Measurements from ENCODE around the gene CASP10. TPM values are rescaled to one million over a fixed set of nuclear protein-coding genes. Genes with fewer than 3 reads are reported as not detected.

The CASP10 gene
- total RNA-seq, 1 donor from 2014 or later, result 9.0 TPM

GRCh38 chr2:201233192-201233811, 50.4 kb downstream of the CASP10 start:
- peaks cover 7% of the 10 kb centered on the region for H3K27me3 Mint-ChIP-seq
- H3K9me3 Mint-ChIP-seq (ENCODE audit: low read depth), result no peaks in the 10 kb centered on the region
- H3K4me3 Mint-ChIP-seq (ENCODE audit: low read depth), result peak overlapping the region; percentile 40
- no peak for DNase-seq (ENCODE audit: low spot score, unreplicated experiment)
- H3K4me1 Mint-ChIP-seq (ENCODE audit: low read depth), result peaks cover 5% of the 10 kb centered on the region
- TF ChIP-seq CTCF (IDR thresholded peaks at IDR 0.05; ENCODE audit: unreplicated experiment), result no peak
- no peak overlapping the region for H3K27ac Mint-ChIP-seq
- H3K36me3 Mint-ChIP-seq (ENCODE audit: insufficient read depth), result no peaks in the 10 kb centered on the region

- Mint-ChIP-seq H3K4me1 (ENCODE audit: low read depth) (peaks cover 5% of the 10 kb centered on the region), H3K36me3 (ENCODE audit: insufficient read depth) (no peaks in the 10 kb centered on the region), H3K4me3 (ENCODE audit: low read depth) (no peak overlapping the region), H3K27ac (no peak overlapping the region), H3K27me3 (peaks cover 5% of the 10 kb centered on the region), H3K9me3 (ENCODE audit: low read depth) (no peaks in the 10 kb centered on the region)
- no peak for DNase-seq (ENCODE audit: low spot score, unreplicated experiment)
- no peak for TF ChIP-seq CTCF (IDR thresholded peaks at IDR 0.05; ENCODE audit: unreplicated experiment)
Measured at GRCh38 chr2:201233812-201234662, 51.1 kb downstream of the CASP10 start.

- H3K27me3 Mint-ChIP-seq, result peaks cover 4% of the 10 kb centered on the region
- H3K36me3 Mint-ChIP-seq (ENCODE audit: insufficient read depth), result peaks cover 1% of the 10 kb centered on the region
- TF ChIP-seq CTCF (IDR thresholded peaks at IDR 0.05; ENCODE audit: unreplicated experiment), result no peak
- H3K27ac Mint-ChIP-seq, result no peak overlapping the region
- no peak overlapping the region for H3K4me3 Mint-ChIP-seq (ENCODE audit: low read depth)
- H3K9me3 Mint-ChIP-seq (ENCODE audit: low read depth), result no peaks in the 10 kb centered on the region
- H3K4me1 Mint-ChIP-seq (ENCODE audit: low read depth), result peaks cover 5% of the 10 kb centered on the region
- DNase-seq (ENCODE audit: low spot score, unreplicated experiment), result no peak
Measured at GRCh38 chr2:201234663-201235135, 51.8 kb downstream of the CASP10 start.

GRCh38 chr2:201235860-201236811, 53.2 kb downstream of the CASP10 start:
- DNase-seq (ENCODE audit: low spot score, unreplicated experiment), result no peak
- H3K36me3 Mint-ChIP-seq (ENCODE audit: insufficient read depth), result peaks cover 1% of the 10 kb centered on the region
- peak; percentile 75 for TF ChIP-seq CTCF (IDR thresholded peaks at IDR 0.05; ENCODE audit: unreplicated experiment)
- H3K4me1 Mint-ChIP-seq (ENCODE audit: low read depth), result peaks cover 5% of the 10 kb centered on the region
- peaks cover 6% of the 10 kb centered on the region for H3K9me3 Mint-ChIP-seq (ENCODE audit: low read depth)
- H3K27me3 Mint-ChIP-seq, result no peaks in the 10 kb centered on the region
- no peak overlapping the region for H3K27ac Mint-ChIP-seq
- H3K4me3 Mint-ChIP-seq (ENCODE audit: low read depth), result peak overlapping the region; percentile 19
